GM12878 (cell line): ENCODE data around the gene NR3C1. TPM values are rescaled to one million over a fixed set of nuclear protein-coding genes. Genes with fewer than 3 reads are reported as not detected.

ENCODE experiments used
- ATAC-seq: fragments of 200-7000 bp; cut with Tn5 transposase; 3 replicates; pipeline ENCODE4 v1.9.1; 2020; ENCODE audit warnings: mild to moderate bottlenecking, moderate library complexity
- BruUV-seq: library from RNA; stranded (reverse); fragments of 400-500 nt; replicated peaks from 2 replicates; lab custom pipeline; 2021; lab: Mats Ljungman, UMichigan
- CTCF ChIA-PET: fragments of 300-600 bp; sonication (Branson Sonifier 250); formaldehyde crosslinking; extraction: SDS; loops from one replicate; lab custom pipeline; 2021; ENCODE audit warnings: inconsistent platforms; lab: Yijun Ruan, JAX
- POLR2A ChIA-PET: fragments of 350-600 bp; formaldehyde crosslinking; extraction: SDS; loops from one replicate; lab custom pipeline; 2021; ENCODE audit warnings: inconsistent platforms; lab: Charles Lee
- RAD21 ChIA-PET: fragments of 300-600 bp; sonication (Branson Sonifier 250); formaldehyde crosslinking; loops from one replicate; lab custom pipeline; 2023; ENCODE audit warnings: antibody characterized with exemption; ENCODE audit not compliant: unreplicated experiment; lab: Charles Lee
- SMC1A ChIA-PET: fragments of 300-600 bp; sonication (Branson Sonifier 250); formaldehyde crosslinking; loops from one replicate; lab custom pipeline; 2023; ENCODE audit not compliant: unreplicated experiment, uncharacterized antibody; lab: Charles Lee
- DNase-seq: peaks from one replicate; pipeline ENCODE4 v3.0.0-alpha.2; 2011; ENCODE audit warnings: low read depth, low spot score
- FAIRE-seq: peaks from 3 replicates; lab custom pipeline; 2011; peaks lifted over from hg19 to GRCh38; lab: Jason Lieb, UNC
- H2AFZ ChIP-seq: 2 replicates; pipeline ENCODE4 v1.6.0; 2011; ENCODE audit warnings: low read depth, low read length, control low read depth; ENCODE audit not compliant: control insufficient read depth
- H3K27ac ChIP-seq: 2 replicates; pipeline ENCODE4 v1.5.1; 2011; ENCODE audit warnings: control low read depth; ENCODE audit not compliant: control insufficient read depth, insufficient read depth
- H3K27me3 ChIP-seq, 2 experiments: replicated peaks in 1 of 2; 2 replicates each; pipeline versions ENCODE4 v1.6.0 to v1.6.1; 2011; ENCODE audit warnings: low read length in 1 of 2; ENCODE audit not compliant: control insufficient read depth in 2 of 2, insufficient read depth in 2 of 2
- H3K36me3 ChIP-seq, 2 experiments: 2 replicates each; pipeline ENCODE4 v1.5.1; 2011; ENCODE audit warnings: low read length in 1 of 2; ENCODE audit not compliant: control insufficient read depth in 2 of 2, insufficient read depth in 2 of 2
- H3K4me1 ChIP-seq: 2 replicates; pipeline ENCODE4 v1.6.1; 2011; ENCODE audit warnings: mild to moderate bottlenecking, low read length, moderate library complexity, mixed read lengths; ENCODE audit not compliant: control insufficient read depth, insufficient read depth
- H3K4me2 ChIP-seq: 2 replicates; pipeline ENCODE4 v1.6.0; 2011; ENCODE audit warnings: control low read depth; ENCODE audit not compliant: control insufficient read depth, insufficient read depth
- H3K4me3 ChIP-seq: fragments of 200-600 bp; sonication (generic); 2 replicates; pipeline ENCODE4 v1.5.1; 2016
- H3K79me2 ChIP-seq: 2 replicates; pipeline ENCODE4 v1.6.0; 2011; ENCODE audit warnings: low read length; ENCODE audit not compliant: control insufficient read depth, insufficient read depth
- H3K9ac ChIP-seq: 2 replicates; pipeline ENCODE4 v1.8.0; 2011; ENCODE audit warnings: low read length, control low read depth, mixed read lengths; ENCODE audit not compliant: control insufficient read depth, insufficient read depth
- H3K9me3 ChIP-seq: replicated peaks from 3 replicates; pipeline ENCODE4 v1.5.1; 2011; ENCODE audit warnings: mild to moderate bottlenecking, low read length; ENCODE audit not compliant: control insufficient read depth, insufficient read depth
- H4K20me1 ChIP-seq: 2 replicates; pipeline ENCODE4 v1.6.0; 2011; ENCODE audit not compliant: control insufficient read depth, insufficient read depth
- ATF3 ChIP-seq: IDR thresholded peaks from 2 replicates; pipeline ENCODE4 v1.6.1; 2011; ENCODE audit warnings: low read depth, mild to moderate bottlenecking, low read length, moderate library complexity, borderline replicate concordance; ENCODE audit errors: extremely low read depth
- CHD1 ChIP-seq: IDR thresholded peaks from 2 replicates; pipeline ENCODE4 v1.6.1; 2012; ENCODE audit warnings: low read depth, low read length, improper control_type of control experiment
- CREB1 ChIP-seq: IDR thresholded peaks from 2 replicates; pipeline ENCODE4 v1.6.1; 2012; ENCODE audit warnings: low read depth, mild to moderate bottlenecking, inconsistent platforms
- ELK1 ChIP-seq: IDR thresholded peaks from 2 replicates; pipeline ENCODE4 v1.6.1; 2012; ENCODE audit warnings: low read depth, low read length, improper control_type of control experiment
- IRF3 ChIP-seq: fragments of 450-650 bp; IDR thresholded peaks from 2 replicates; pipeline ENCODE4 v1.6.1; 2014; ENCODE audit warnings: mild to moderate bottlenecking
- KAT2A ChIP-seq: conservative IDR thresholded peaks from 2 replicates; pipeline ENCODE4 v1.6.1; 2011; ENCODE audit warnings: low read depth, low read length; ENCODE audit not compliant: control insufficient read depth
- LARP7 ChIP-seq: fragments of 450-650 bp; IDR thresholded peaks from 2 replicates; pipeline ENCODE4 v1.6.1; 2017; ENCODE audit warnings: mild to moderate bottlenecking
- MAX ChIP-seq: IDR thresholded peaks from 2 replicates; pipeline ENCODE4 v1.6.1; 2012; ENCODE audit warnings: low read depth, low read length, improper control_type of control experiment
- MYC ChIP-seq: IDR thresholded peaks from 2 replicates; pipeline ENCODE4 v1.6.1; 2011; ENCODE audit warnings: mild to moderate bottlenecking, low read length, moderate library complexity, inconsistent platforms; ENCODE audit not compliant: insufficient read depth, insufficient replicate concordance, insufficient read length, severe bottlenecking
- RBBP5 ChIP-seq: fragments of 200-600 bp; sonication (generic); conservative IDR thresholded peaks from 2 replicates; pipeline ENCODE4 v1.6.1; 2016
- RELB ChIP-seq: fragments of 450-650 bp; IDR thresholded peaks from 2 replicates; pipeline ENCODE4 v1.6.1; 2017; ENCODE audit warnings: low read depth, mild to moderate bottlenecking, moderate library complexity
- RFX5 ChIP-seq: IDR thresholded peaks from 2 replicates; pipeline ENCODE4 v1.6.1; 2011; ENCODE audit warnings: low read depth, low read length, improper control_type of control experiment
- SPI1 ChIP-seq: IDR thresholded peaks from 2 replicates; pipeline ENCODE4 v1.6.1; 2011; ENCODE audit warnings: low read depth, mild to moderate bottlenecking, low read length, moderate library complexity, borderline replicate concordance; ENCODE audit not compliant: insufficient read depth
- SREBF2 ChIP-seq: IDR thresholded peaks from 2 replicates; pipeline ENCODE4 v1.6.1; 2012; ENCODE audit warnings: mild to moderate bottlenecking, low read length
- TBL1XR1 ChIP-seq: IDR thresholded peaks from 2 replicates; pipeline ENCODE4 v1.6.1; 2012; ENCODE audit warnings: low read depth, low read length, improper control_type of control experiment
- WRNIP1 ChIP-seq: IDR thresholded peaks from 2 replicates; pipeline ENCODE4 v1.6.1; 2011; ENCODE audit warnings: low read depth, low read length, improper control_type of control experiment, borderline replicate concordance
- WGBS: methylation state at CpG from one replicate; pipeline ENCODE4 v1.1.6; 2016; ENCODE audit warnings: low lambda C conversion rate; ENCODE audit not compliant: insufficient replicate concordance, insufficient coverage; ENCODE audit errors: missing lambda C conversion rate; 5-methylcytosine and 5-hydroxymethylcytosine counted together
- in situ Hi-C: fragments of 300-500 bp; cut with MboI; formaldehyde crosslinking; loops from 9 replicates; pipeline ENCODE4 v1.14.3; 2018; ENCODE audit warnings: mixed read lengths
- intact Hi-C: fragments of 100-400 bp; cut with micrococcal nuclease; formaldehyde crosslinking; loops from one replicate; pipeline ENCODE4 v1.14.2; 2022; ENCODE audit not compliant: unreplicated experiment
- polyA plus RNA-seq, 11 experiments: library from polyadenylated mRNA; depleted of rRNA in 4 of 11; unstranded in 6 of 11; stranded (reverse) in 5 of 11; fragments of >200 nt; fragmentation: Nextera tagmentation in 4 of 11; fragmentation: Illumina TruSeq in 1 of 11; extraction: Ambion mirVana in 4 of 11; extraction: Trizol in 1 of 11; gene quantifications; 1 replicate in 1 of 11; 2 replicates in 10 of 11; pipeline versions ENCODE4 v1.2.1 to v1.2.3, GENCODE V29; 2011 to 2016; ENCODE audit warnings: inconsistent platforms in 2 of 11, missing spikeins in 2 of 11, low read depth in 1 of 11
- total RNA-seq, 4 experiments: library from RNA; depleted of rRNA in 3 of 4; stranded (reverse); fragments of >200 nt in 3 of 4; fragmentation: Illumina TruSeq in 1 of 4; extraction: Trizol in 1 of 4; gene quantifications; 2 replicates each; pipeline versions ENCODE4 v1.2.1 to v1.2.3, GENCODE V29; 2013 to 2021

The NR3C1 gene
- total and polyA plus RNA-seq, 10 of the 15 experiments (the other 5 are each of a cell fraction or from before 2014, with no cell fraction given), result 49.7 to 141 (median 109) TPM

- BruUV-seq, result no TSS peak
- CTCF ChIA-PET, result no interaction called here
- POLR2A ChIA-PET, result interaction anchor here (0.8 kb wide), 1 partner anchor 26 kb away, joined by 3 read pairs; no protein-coding TSS in a partner anchor
- H4K20me1 ChIP-seq, result no peaks in the 10 kb centered on the region
- WGBS, result 97% methylated on average over 2 of the region's 2 CpGs
- intact Hi-C loops, result no loop called here
- no peaks in the 10 kb centered on the region; a peak in 1 of 4 replicates for H3K36me3 ChIP-seq
- no peaks in the 10 kb centered on the region for H3K27me3 ChIP-seq
- no peak overlapping the region for H3K4me3 ChIP-seq
- SMC1A ChIA-PET, result interaction anchor here (0.9 to 1.3 kb wide), 3 partner anchors 36 to 50 kb away, joined by 3 read pairs; no protein-coding TSS in a partner anchor
- H3K27ac ChIP-seq, result no peak overlapping the region
- in situ Hi-C loops, result no loop called here
- TF ChIP-seq KAT2A (no peak), ELK1 (no peak), CREB1 (no peak), MYC (no peak), CHD1 (no peak), SREBF2 (no peak), WRNIP1 (no peak), RELB (no peak), MAX (no peak), TBL1XR1 (no peak), RBBP5 (no peak), IRF3 (no peak), ATF3 (no peak), SPI1 (no peak), RFX5 (no peak), LARP7 (no peak)
- no peaks in the 10 kb centered on the region for H3K4me1 ChIP-seq
- RAD21 ChIA-PET, result no interaction called here
- H3K4me2 ChIP-seq, result no peak overlapping the region
- no peak overlapping the region for H3K9ac ChIP-seq
- ATAC-seq (no peak), FAIRE-seq (no peak), DNase-seq (no peak)
- peaks cover 13% of the 10 kb centered on the region for H3K9me3 ChIP-seq
- H3K79me2 ChIP-seq, result no peaks in the 10 kb centered on the region
- H2AFZ ChIP-seq, result no peak overlapping the region
Observed at GRCh38 chr5:143268388-143268787, 135.1 kb downstream of the NR3C1 start.
